ENCODE measurements around the gene FOXF2. TPM values are rescaled to one million over a fixed set of nuclear protein-coding genes. Genes with fewer than 3 reads are reported as not detected.

The FOXF2 gene
- total RNA-seq, 4 donors from 2014 or later, result 0.34 to 12.4 (median 4.0) TPM

- intact Hi-C loops (cut with DNase I), result no loop called here
- no peak for TF ChIP-seq CTCF (IDR thresholded peaks at IDR 0.05)
- TF ChIP-seq POLR2A (IDR thresholded peaks at IDR 0.05), result no peak
- 14 to 60% methylated on average over 1 of the region's 1 CpG for WGBS, 2 donors
- Histone ChIP-seq H3K27ac (no peak overlapping the region), H3K4me1 (no peaks in the 10 kb centered on the region), H3K27me3 (peaks cover 0 to 80% (median 7%) of the 10 kb centered on the region in 4 donors), H3K36me3 (no peaks in the 10 kb centered on the region), H3K4me3 (no peak overlapping the region), H3K9me3 (peaks cover 0 to 8% (median 5%) of the 10 kb centered on the region in 3 donors)
- DNase-seq, result no peak
Observed at GRCh38 chr6:1371933-1372332, 17.4 kb upstream of the FOXF2 start.

DNA sequence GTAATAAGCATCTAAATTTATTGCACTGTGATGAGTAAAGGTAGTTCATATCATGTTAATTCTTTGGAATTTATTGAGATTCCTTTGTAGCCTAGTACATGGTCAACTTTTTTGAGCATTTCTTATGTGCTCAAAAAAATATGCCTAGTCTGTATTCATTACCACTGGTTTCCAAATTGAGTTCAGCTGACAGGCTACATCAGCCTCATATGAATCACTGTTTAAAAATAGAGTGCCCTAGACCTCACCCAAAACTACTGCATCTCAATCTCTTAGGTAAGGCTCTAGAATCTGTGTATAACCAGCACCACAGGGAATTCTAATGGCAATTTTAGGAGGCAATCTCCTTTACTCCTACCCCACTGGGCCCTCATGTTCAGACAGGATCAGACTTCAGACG, 16.7 kb upstream of the FOXF2 start:
- intact Hi-C loops (cut with DNase I), result no loop called here
- 46 to 69% methylated on average over 1 of the region's 1 CpG for WGBS, 2 donors
- DNase-seq, result no peak
- peaks cover 0 to 88% (median 10%) of the 10 kb centered on the region in 4 donors for H3K27me3 ChIP-seq
- no peak overlapping the region for H3K4me3 ChIP-seq
- TF ChIP-seq POLR2A (IDR thresholded peaks at IDR 0.05) (no peak), CTCF (IDR thresholded peaks at IDR 0.05) (no peak)
- no peaks in the 10 kb centered on the region for H3K4me1 ChIP-seq
- H3K9me3 ChIP-seq, result peaks cover 0 to 8% (median 5%) of the 10 kb centered on the region in 3 donors
- H3K27ac ChIP-seq, result no peak overlapping the region
- H3K36me3 ChIP-seq, result no peaks in the 10 kb centered on the region

GRCh38 chr6:1376653-1377052, 12.7 kb upstream of the FOXF2 start:
- DNase-seq, result no peak
- H3K4me3 ChIP-seq, result no peak overlapping the region
- TF ChIP-seq POLR2A (IDR thresholded peaks at IDR 0.05) (no peak), CTCF (IDR thresholded peaks at IDR 0.05) (no peak)
- peaks cover 10 to 36% (median 12%) of the 10 kb centered on the region in 3 donors for H3K4me1 ChIP-seq
- WGBS, 2 donors, result 44 to 52% methylated on average over 5 of the region's 5 CpGs
- no peak overlapping the region for H3K27ac ChIP-seq
- intact Hi-C loops (cut with DNase I), result no loop called here
- H3K9me3 ChIP-seq, result peaks cover 0 to 8% (median 5%) of the 10 kb centered on the region in 3 donors
- no peaks in the 10 kb centered on the region for H3K36me3 ChIP-seq
- H3K27me3 ChIP-seq, result peaks cover 13 to 100% (median 25%) of the 10 kb centered on the region in 4 donors

DNA sequence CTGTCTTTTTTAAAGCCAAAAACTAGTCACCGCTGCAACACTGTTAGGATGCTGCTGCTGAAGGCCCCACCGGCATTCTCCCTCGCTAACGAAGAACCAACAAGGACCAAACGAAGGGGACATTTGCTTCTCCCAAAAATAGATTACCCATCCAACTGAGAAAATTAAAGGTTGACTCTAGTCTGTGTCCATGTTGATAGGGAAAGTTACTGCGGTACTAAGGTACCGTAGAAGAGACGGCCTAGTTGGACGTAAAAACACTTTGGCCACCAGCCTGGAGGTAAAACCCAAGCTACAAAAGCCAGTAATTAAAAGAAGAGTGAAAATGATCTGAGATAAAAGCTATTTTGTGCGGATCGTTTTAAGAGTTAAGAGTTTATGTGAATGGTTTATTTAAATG, 11.8 kb upstream of the FOXF2 start:
- intact Hi-C loops (cut with DNase I), result no loop called here
- no peak for DNase-seq
- WGBS, 2 donors, result 38 to 58% methylated on average over 8 to 9 of the region's 11 CpGs
- Histone ChIP-seq H3K9me3 (peaks cover 0 to 4% (median 0%) of the 10 kb centered on the region in 3 donors), H3K4me3 (no peak overlapping the region), H3K27ac (no peak overlapping the region), H3K4me1 (peaks cover 19 to 44% (median 19%) of the 10 kb centered on the region in 3 donors), H3K36me3 (no peaks in the 10 kb centered on the region), H3K27me3 (peaks cover 20 to 100% (median 31%) of the 10 kb centered on the region in 4 donors)
- TF ChIP-seq POLR2A (IDR thresholded peaks at IDR 0.05), result no peak
- no peak for TF ChIP-seq CTCF (IDR thresholded peaks at IDR 0.05)

DNA sequence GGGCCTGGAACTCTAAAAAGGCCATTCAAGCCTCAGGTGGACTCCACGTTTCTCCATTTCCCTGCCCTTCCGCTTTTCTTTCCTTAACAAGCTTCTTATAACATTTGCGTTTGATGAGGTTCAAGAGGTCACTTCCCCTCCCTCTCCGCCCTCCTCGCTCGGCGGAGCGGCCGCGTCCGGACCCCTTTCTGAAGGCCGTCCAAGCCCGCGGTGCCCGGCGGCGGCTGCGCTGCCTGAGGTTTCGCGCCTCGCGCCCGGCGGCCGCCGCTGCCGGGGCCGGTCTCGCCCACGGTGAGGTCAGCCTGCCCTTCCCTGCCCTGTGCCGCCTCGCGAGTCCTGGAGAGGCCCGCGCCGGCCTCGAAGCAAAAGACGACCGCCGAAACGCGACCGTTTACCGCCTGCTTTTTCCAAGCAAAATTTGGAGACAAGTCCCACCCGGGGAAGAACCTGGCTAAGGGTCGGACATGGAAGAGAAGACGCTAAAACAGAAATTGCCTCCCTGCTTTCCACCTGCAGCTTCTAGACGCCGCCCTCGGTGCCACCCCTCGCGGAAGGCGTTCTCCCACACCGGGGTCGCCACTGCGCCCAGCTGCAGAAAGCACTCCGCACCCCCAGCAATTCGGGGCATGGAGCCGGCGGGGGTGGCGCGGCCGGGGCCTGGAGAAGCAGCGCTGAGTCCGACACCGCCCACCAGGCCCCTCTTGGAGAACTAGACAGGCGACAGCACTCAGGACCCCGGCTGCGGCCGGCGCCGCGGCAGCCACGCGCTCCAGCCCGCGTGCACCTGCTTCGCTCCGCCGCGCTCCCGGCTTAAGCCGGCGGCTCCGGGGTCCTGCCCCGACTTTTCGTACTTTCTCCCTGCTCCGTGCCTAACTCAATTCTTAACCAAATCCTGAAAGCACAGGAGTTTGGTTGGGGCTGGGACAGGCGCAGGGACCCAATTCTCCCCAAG, 11.0 kb upstream of the FOXF2 start:
- Histone ChIP-seq H3K36me3 (no peaks in the 10 kb centered on the region), H3K4me1 (peaks cover 19 to 52% (median 27%) of the 10 kb centered on the region in 3 donors), H3K9me3 (no peaks in the 10 kb centered on the region), H3K27ac (no peak overlapping the region), H3K4me3 (peak overlapping the region in 2 of 4 donors; percentile 13 to 32), H3K27me3 (peaks cover 25 to 100% (median 38%) of the 10 kb centered on the region in 4 donors)
- DNase-seq, result no peak
- no peak for TF ChIP-seq POLR2A (IDR thresholded peaks at IDR 0.05)
- TF ChIP-seq CTCF (IDR thresholded peaks at IDR 0.05), result no peak
- intact Hi-C loops (cut with DNase I), result no loop called here
- WGBS, 2 donors, result 6 to 36% methylated on average over 4 to 26 of the region's 89 CpGs

Measured in esophagus squamous epithelium (tissue), 5 donors.